ENCODE data around the gene PRKCH.
"Not testable (repeated sequence)": the region's sequence is repeated elsewhere in the genome, so short reads cannot be mapped to it uniquely, and the experiment has no call there.

The PRKCH gene

GRCh38 chr14:61460063-61460462, 138.7 kb downstream of the PRKCH start:
- DNase-seq (ENCODE audit: low spot score): no peak

DNA sequence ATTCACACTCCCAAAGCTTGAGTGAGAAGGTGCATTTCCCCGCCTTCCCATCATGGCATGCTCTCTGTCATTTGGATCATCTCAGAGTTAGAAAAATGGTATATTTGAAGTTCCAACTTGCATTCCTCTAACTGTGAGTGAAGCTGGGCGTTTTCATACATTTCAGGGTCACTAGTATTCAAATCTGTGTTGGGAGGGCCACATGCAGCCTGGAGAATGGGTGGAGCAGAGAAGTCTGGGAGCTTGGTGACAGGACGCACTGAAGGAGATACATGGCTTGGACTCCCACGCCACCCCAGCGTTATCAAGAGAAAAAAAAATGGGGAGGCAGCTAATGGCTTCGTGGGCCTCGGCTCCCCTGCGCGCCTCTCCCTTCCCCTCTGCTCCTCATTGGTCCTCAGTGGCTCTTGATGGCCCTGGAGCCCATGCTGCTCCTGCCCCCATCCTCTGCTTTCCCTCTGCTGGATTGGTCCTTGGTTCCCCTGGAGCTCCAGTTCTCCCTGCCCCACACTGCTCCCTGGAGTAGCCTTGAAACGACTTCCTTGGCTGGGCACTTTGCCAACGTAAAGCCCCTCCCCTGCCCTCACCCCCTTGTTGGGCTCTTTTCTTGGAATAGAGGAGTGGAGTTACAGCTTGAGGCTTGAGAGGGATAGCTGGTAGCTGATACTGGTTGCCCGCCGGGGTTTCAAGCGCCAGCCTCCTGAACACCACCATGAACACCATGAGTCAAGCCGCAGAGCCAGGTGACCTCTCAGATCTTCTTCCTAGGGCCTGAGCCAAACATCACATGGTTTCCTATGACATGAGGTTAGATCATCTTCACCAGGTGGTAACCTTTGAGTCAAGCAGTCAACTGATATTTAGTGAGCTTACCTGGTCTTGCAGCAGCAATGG, 139.6 kb downstream of the PRKCH start:
- no peak for DNase-seq (ENCODE audit: low spot score)

DNA sequence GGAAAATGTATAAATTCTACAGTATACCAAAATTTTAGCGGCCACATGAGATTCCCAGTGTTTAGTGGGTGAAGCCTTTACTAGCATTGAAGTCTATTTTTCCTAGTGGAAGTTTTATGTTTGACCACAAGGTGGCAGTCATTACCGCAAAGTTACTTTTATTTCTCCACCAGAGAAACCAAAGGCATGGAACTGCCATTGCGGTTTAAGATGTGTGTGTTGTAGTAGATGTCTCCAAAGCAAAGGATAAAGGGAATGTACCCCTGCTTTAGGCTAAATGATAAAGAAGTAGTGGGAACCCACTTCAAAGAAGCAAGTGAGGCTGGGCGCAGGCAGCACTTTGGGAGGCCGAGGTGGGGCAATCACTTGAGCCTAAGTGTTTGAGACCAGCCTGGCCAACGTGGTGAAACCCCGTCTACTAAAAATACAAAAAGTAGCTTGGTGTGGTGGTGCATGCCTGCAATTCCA, 140.5 kb downstream of the PRKCH start:
- DNase-seq (ENCODE audit: low spot score): peak; percentile 69

- DNase-seq (ENCODE audit: low spot score): no peak
Observed at GRCh38 chr14:61462566-61463193, 141.3 kb downstream of the PRKCH start.

DNA sequence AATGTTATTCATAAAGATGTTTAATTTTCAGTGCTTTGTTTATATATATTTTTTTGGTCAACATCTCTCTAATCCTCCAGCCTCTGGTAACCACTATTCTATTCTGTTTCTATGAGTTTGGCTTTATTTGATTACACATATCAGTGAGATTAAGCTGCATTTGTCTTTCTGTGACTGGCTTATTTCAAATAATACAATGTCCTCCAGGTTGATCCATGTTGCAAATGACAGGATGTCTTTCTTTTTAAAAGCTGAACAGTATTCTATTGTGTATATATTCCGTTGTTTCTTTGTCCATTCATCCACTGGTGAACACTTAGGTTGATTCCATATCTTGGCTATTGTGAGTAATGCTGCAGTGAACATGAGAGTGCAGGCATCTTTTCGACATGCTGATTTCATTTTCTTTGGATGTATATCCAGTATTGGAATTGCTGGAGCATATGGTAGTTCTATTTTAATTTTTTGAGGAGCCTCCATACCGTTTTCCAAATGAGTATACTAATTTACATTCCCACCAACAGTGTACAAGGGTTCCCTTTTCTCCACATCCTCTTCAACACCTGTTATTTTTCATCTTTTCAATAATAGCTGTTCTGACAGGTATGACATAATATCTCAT, 142.4 kb downstream of the PRKCH start:
- DNase-seq (ENCODE audit: low spot score): no peak

GRCh38 chr14:61464539-61465320, 143.4 kb downstream of the PRKCH start:
- DNase-seq (ENCODE audit: low spot score): not testable (repeated sequence)

GRCh38 chr14:61466249-61466904, 145.0 kb downstream of the PRKCH start:
- DNase-seq (ENCODE audit: low spot score): no peak

- no peak for DNase-seq (ENCODE audit: low spot score)
Observed at GRCh38 chr14:61466905-61467280, 145.5 kb downstream of the PRKCH start.

- DNase-seq (ENCODE audit: low spot score): no peak
Observed at GRCh38 chr14:61467296-61467695, 145.9 kb downstream of the PRKCH start.

- no peak for DNase-seq (ENCODE audit: low spot score)
Observed at GRCh38 chr14:61468063-61468825, 146.9 kb downstream of the PRKCH start.

DNA sequence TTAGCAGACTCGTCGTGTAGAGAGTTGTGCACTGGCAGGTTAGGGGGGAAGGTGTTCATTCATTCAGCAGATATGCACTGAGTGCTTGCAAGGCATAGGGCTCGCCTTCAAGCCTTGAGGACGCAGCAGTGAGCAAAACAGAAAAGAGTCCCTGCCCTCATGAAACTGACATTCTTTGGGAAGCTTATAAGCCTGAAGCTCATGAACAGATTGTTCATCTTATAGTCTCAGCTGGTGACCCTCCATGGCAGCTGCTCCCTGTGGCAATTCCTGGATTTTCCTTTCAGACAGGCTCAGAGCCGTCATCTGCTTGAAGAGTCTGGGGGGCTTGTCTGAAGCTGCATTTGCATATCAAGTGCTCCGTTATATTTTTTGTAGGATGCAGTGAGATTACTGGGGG, 148.4 kb downstream of the PRKCH start:
- DNase-seq (ENCODE audit: low spot score): no peak

DNA sequence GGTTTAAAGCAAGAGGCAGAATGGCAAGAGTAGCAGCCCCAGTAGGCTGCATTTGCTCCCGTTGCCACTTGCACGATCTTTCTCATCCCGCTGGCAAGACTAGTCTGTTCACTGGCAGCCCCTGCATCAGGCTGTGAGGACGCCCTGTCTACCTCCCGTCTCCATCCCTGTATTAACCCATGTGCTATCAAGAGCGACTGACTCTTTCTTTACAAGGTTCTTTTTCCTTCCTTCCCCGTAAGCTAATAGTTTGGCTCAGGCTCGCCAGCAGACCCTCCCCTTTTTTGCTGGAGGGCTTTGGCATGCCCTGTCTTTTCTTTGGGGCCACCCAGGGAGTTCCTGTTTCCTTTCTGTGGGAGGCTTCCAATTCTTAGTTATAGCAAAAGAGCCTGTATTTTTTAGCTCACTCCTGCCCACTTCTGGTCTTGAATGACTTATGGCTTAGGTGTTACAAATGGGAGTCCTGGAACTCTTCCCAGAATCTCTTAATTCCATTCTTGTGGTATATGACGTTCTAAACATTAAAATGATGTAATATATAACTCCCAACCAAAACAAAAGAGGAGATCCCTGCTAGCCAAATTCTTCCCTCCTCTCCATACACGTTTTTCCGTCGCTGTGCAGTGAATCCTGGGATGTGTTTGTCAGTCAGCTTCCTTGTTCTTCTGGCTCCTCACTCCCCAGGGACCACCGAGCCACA, 149.0 kb downstream of the PRKCH start:
- no peak for DNase-seq (ENCODE audit: low spot score)

GRCh38 chr14:61470961-61471293, 149.5 kb downstream of the PRKCH start:
- no peak for DNase-seq (ENCODE audit: low spot score)

GRCh38 chr14:61471297-61472005, 150.1 kb downstream of the PRKCH start:
- no peak for DNase-seq (ENCODE audit: low spot score)

DNA sequence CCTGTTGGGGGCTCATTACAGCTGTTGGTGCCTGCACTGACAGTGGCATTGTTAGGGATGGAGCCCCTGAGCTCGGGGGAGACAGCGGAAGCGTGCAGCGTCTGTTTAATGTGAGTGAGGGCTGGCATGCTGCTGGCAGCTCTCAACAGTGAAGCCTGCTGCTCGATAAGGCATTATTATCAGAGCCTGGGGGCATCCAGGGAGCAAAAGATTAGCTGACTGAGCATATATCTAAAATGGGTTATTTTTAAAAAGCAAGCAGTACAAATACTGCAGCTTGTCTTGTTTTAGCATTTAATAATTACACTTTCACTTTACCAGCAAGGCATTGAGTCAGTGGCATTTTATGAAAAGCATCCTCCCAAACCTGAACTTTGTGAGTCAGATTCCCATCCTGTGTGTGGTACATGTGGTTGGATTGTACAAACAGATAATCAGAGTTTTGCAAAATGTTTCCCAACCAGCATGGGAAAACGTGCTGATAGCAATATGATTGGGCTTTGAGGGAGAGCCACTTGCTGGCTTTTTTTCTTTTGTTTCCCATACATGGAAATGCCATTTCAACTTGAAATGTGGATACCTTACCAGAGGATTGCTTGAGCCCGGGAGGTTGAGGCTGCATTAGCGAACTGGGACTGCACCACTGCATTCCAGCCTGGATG, 150.8 kb downstream of the PRKCH start:
- DNase-seq (ENCODE audit: low spot score): peak; percentile 44

GRCh38 chr14:61472801-61473376, 151.5 kb downstream of the PRKCH start:
- DNase-seq (ENCODE audit: low spot score): no peak

GRCh38 chr14:61474015-61474414, 152.6 kb downstream of the PRKCH start:
- DNase-seq (ENCODE audit: low spot score): no peak

GRCh38 chr14:61474701-61475100, 153.3 kb downstream of the PRKCH start:
- DNase-seq (ENCODE audit: low spot score): no peak

- DNase-seq (ENCODE audit: low spot score): peak; percentile 78
Observed at GRCh38 chr14:61475316-61475715, 153.9 kb downstream of the PRKCH start.
